GM19043 (cell line): Measurements from ENCODE around the gene UCP2.
A peak's percentile ranks its signal among the peaks of the same experiment; 100 is the strongest.

Experiments used
- ATAC-seq: cut with Tn5 transposase; IDR thresholded peaks from one replicate; pipeline ENCODE4 v1.9.1; 2021; ENCODE audit warnings: low read depth; ENCODE audit not compliant: unreplicated experiment

The UCP2 gene

GRCh38 chr11:73982595-73982989 is at the start of gene UCP2:
Gene UCP2 (minus strand): TSS chr11:73982843. CDS start chr11:73978378, 4,465 bp downstream.
- ATAC-seq: peak; percentile 36

GRCh38 chr11:74030723-74031676 is 48.4 kb upstream of the UCP2 start:
- ATAC-seq: no peak

- no peak for ATAC-seq
These were observed 43.0 kb upstream of the UCP2 start for GRCh38 chr11:74025467-74026166.

GRCh38 chr11:74024261-74025029 is 41.8 kb upstream of the UCP2 start:
- no peak for ATAC-seq

GRCh38 chr11:74023276-74023675 is 40.6 kb upstream of the UCP2 start:
- no peak for ATAC-seq

GRCh38 chr11:74022546-74022945 is 39.9 kb upstream of the UCP2 start:
- ATAC-seq: no peak

- no peak for ATAC-seq
These were observed 39.4 kb upstream of the UCP2 start for GRCh38 chr11:74021998-74022397.

GRCh38 chr11:74020539-74020938 is 37.9 kb upstream of the UCP2 start:
- no peak for ATAC-seq

- no peak for ATAC-seq
These were observed 37.2 kb upstream of the UCP2 start for GRCh38 chr11:74019860-74020259.

- no peak for ATAC-seq
These were observed 36.6 kb upstream of the UCP2 start for GRCh38 chr11:74019104-74019738.

- ATAC-seq: no peak
These were observed 35.8 kb upstream of the UCP2 start for GRCh38 chr11:74018331-74019005.

- no peak for ATAC-seq
These were observed 35.0 kb upstream of the UCP2 start for GRCh38 chr11:74017631-74018030.

- no peak for ATAC-seq
These were observed 33.5 kb upstream of the UCP2 start for GRCh38 chr11:74015919-74016684.

- no peak for ATAC-seq
These were observed 32.2 kb upstream of the UCP2 start for GRCh38 chr11:74014880-74015279.

- ATAC-seq: no peak
These were observed 30.5 kb upstream of the UCP2 start for GRCh38 chr11:74013141-74013540.

GRCh38 chr11:74012074-74012809 is 29.6 kb upstream of the UCP2 start:
- ATAC-seq: no peak

- peak; percentile 79 for ATAC-seq
These were observed 28.9 kb upstream of the UCP2 start for GRCh38 chr11:74011360-74012073.
